Stimulated activated CD4-positive, alpha-beta T cell treated with anti-CD3 and anti-CD28 coated beads, Interleukin-1b, Interleukin-23, amount 100 ng/mL, for 24 hours (primary cell): Measurements from ENCODE around the gene ZNF536.
"Not testable (repeated sequence)": the region's sequence is repeated elsewhere in the genome, so short reads cannot be mapped to it uniquely, and the experiment has no call there.

Experiments
- DNase-seq, 4 experiments: peaks; one replicate each; pipeline ENCODE4 v3.0.0-alpha.2; 2020; ENCODE audit warnings: low read depth in 4 of 4, low spot score in 1 of 4

ZNF536 gene

DNA sequence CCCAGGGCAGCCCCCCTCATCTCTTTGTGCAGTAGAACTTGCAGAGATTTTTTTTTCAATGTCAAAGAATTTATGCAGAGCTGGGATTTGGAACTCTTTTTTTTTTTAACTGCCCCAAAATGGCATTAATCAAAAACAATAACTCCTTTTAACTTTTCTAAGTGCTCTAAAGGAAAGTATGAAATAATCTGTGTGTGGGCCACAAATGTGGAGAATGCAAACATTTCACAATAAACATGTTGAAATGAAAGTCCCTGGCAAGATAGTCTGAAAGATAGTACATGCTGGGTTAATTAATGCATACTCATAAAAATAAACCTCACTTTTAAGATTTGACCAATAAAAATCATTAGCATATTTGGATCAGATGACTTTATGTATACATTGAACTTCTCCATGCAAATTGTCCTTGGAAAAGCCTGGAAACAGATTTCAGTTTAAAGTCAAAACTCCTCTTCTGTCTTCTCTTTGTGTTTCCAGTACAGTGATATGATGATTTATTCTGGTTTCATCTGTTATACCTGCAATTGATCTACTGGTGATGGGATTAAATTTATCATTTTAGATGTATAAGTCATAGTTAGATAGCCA is 30.5 kb upstream of the ZNF536 start:
- DNase-seq, result no peak

DNA sequence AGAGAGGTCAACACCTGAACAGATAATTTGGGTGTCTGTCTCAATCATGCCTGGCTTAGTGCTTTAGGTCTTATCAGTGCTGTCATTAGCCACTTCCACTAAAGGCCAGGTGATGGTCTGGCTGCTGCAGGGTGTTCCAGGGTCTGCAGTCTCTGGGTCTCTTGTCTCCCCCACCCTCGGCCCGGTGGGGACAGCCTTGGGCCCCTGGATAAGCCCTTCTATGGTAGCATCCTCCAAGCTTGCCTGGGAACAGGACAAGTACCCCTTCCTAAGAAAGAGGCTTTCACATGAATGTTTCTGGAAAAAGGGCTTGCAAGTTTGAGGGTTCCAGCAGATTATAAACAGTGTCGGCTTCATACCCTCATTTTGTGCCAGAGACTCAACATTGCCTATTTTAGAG is 29.3 kb upstream of the ZNF536 start:
- DNase-seq, result no peak

DNA sequence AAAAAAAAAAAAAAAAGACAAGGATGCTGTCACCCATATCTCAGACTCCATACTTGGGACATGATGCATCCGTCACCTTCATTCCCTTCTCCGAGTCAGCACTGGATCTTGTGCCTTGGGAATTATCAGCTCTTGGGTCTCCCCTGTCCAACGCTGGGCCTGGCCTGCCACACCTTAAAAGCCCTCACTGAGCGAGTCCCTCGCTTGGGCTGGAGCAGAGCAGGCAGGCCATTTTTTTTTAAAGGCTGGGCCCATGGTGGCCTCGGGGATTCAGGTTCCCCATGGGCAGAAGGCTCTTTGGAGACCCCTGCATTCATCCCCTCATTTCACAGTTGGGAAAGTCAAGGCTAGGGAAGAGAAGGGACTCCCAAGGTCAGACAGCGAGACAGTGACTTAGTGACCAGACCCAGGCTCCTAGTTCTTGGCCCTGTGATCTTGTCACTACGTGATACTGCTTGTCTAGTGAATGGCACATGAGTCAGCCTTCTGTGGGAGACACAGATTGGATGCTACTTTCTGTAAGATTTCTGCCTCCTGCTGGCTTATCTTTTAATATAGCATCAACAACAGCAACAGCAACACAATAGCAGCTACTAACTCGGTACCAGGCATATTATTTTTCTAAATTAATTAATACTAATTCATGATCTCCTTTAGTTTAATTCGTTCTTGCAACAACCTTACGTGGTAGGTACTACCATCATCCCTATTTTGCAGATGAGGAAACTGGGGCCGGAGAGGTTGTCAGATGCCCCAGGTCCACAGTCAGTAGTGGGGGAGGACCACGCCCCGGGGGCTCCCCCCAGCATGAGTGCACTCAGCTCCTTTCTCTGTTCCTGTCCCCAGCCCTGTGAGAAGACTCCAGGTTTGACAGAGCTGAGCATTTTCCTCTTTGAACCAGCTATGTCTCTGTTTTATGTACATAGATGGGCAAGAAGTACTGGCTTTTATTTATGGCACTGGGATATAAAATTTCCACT is 27.4 kb upstream of the ZNF536 start:
- DNase-seq, result no peak

DNA sequence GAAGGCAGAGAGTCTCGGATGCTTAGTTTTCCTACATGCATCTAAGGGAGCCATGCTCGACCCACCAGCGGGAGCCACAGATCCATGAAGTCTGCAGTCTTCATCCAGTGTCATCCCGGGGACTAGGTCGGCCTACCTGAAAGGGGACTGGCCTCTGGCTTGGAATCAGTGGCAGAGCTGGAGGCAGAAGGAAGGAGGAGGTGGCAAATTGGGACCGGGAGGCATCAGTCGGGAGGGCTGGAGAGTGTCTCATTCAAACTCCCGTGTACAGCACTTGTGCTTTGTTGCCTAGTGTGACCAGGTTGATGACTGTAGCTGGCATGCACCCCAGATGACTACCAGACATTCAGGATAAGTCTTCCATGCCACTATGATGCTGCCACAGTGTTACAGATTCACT is 26.5 kb upstream of the ZNF536 start:
- DNase-seq, result no peak

DNA sequence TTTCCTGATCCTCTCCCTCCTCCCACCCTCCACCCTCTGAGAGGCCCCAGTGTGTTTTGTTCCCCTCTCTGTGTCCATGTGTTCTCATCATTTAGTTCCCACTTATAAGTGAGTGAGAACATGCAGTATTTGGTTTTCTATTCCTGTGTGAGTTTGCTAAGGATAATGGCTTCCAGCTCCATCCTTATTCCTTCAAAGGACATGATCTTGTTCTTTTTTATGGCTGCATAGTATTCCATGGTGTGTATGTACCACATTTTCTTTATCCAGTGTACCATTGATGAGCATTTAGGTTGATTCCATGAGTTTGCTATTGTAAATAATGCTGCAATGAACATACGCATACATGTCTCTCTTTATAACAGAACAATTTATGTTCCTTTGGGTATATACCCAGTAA is 25.7 kb upstream of the ZNF536 start:
- DNase-seq, result not testable (repeated sequence)

DNA sequence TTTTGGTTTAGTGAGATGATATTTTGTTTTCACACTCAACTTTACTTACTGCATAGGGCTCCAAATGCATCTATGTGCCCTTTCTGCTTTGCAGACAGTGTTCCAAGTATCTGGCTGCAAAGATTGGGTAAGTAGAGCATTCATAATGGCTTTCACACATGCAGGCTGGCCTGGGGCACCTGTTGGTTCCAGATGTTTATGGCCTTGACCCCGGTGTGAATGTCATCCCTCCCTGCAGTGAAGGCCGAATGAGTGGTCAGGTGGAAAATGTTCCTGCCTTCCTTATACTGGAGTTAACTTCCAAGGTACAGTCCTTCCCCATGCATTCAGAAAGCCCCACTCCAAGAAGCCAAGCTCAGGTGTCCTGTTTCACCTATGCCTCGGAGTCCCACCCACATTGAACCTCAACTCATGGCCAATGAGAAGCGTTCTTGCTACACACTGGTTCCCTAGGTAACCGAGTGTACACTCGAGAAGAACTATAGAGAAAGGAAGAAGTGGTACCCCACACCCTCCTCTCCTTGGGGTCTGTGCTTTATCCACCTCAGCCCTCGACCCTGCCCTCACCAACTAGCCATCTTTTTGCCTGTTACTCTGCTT is 23.0 kb upstream of the ZNF536 start:
- DNase-seq, result no peak

DNA sequence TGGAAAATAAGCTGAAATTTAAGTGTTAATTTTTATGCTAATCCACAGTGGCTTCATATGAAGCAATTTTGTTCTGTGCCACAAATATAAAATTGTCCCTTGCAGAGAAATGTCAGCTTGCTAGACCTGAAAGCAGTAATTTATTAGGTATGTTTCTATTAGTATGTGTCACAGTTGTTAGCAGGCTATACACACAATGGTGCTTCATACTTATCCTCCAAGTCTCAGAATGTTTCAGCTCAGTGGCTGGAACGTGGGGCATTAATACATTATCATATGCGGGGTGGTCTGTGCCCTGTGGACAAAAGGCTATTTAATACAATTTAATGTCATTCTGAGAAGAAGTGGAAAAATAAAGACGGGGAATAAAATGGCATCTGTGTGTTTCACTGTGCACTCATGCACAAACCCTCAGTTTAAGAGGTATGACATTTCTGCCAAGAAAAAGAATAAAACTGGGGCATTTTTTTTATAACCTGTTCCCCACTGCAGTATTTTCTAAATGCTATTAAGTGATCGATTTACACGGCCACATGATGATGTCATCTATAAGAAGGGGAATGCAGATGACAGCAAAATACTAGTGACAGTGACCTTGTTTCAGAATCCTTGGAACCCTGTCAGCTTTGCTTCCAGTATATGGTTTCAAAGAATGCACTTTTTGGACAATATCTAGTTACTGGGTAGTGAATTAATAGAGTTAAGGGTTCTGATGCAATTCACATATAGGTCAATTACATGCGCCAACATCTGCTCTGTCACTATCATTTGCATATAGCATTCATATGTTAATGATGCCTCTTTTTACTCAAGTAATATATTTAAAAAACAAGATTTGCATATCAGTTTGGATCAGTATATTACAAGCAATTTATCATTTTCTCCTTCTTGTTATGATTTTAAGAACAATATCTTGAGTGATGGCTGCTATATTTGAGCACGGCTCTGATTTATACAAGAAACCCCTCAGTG is 21.2 kb upstream of the ZNF536 start:
- DNase-seq, result no peak

DNA sequence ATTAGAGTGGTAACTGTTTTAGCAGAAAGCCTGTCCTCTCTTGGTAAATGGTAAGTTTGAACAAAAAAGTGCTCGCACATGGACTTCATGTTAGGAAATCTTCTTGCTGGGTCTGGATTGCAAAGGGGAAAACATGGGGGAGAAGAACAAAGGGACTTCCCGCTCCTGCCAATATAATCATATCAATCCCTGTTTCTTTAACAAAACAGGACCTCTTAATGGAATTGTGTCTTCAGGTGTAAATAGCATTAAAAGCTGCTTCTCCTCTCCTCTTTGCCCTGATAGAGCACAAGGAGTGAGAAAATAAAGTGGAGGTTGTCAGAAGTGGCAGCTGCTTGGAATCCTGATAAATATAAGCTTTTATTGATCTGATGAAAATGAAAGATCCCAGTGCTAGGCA is 20.4 kb upstream of the ZNF536 start:
- no peak for DNase-seq

DNA sequence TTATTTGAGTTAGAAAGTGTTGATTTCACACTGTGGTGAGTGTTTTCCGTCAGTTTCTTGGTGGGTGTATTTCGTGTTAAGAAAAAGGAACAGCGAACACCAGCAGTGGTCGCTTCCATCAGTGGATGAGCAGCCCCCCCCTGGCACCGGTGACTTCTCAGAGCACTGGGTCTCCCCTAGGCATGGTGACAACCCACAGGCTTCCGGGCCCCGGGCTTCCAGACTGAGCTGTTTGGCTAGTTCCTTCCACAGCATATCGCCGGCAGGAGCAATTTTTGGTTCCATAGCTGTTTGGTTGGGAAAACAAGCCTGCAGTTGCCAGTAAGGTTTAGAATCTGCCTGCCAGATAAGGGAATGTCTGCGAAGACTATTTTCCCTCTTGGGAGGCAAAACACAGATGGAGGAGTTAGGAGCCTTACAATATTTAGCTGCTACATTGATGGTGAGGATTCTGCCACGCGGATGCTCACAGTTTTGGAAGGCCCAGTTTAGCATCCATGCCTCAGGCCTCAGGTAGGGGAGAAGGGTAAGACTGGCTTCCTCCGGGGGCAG is 18.7 kb upstream of the ZNF536 start:
- DNase-seq, result no peak

DNA sequence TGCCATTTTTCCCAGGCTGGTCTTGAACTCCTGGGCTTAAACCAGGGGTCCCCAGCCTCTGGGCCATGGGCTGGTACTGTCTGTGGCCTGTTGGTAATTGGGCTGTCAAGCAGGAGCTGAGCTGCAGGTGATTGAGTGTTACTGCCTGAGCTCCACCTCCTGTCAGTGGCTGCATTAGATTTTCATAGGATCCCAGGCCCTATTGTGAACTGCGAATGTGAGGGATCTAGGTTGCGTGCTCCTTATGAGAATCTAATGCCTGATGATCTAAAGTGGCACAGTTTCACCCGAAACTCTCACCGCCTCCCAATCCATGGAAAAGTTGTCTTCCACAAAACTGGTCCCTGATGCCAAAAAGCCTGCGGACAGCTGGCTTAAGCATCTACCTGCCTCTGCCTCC is 16.6 kb upstream of the ZNF536 start:
- DNase-seq, result no peak

DNA sequence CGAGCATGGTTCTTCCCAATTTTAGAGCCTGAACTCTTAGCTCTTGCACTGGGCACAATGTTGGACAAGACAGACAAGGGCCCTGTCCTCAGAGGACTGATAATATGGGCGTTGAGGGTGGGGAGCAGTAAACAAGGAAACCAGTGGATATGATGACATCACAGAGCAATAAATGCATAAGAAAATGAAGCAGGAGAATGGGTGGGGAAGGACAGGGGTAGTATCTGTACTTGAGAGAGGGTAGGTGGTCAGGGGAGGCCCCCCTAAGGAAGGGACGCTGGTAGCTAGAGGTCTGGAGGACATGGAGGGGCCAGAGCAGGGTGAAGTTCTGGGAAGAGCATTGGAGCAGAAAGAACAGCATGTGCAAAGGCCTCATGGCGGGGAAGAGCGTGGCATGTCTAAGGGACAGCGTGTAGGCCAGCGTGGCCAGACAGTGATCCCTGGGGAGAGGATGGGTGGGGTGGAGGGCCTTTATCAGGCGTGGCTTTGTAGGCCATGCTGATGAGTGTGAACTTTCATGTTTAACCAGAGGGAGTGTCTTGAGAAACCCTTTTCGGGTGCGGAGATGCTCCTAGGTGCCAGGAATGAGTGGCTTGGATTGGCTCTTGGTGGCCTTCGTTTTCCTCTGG is 15.1 kb upstream of the ZNF536 start:
- no peak for DNase-seq

DNA sequence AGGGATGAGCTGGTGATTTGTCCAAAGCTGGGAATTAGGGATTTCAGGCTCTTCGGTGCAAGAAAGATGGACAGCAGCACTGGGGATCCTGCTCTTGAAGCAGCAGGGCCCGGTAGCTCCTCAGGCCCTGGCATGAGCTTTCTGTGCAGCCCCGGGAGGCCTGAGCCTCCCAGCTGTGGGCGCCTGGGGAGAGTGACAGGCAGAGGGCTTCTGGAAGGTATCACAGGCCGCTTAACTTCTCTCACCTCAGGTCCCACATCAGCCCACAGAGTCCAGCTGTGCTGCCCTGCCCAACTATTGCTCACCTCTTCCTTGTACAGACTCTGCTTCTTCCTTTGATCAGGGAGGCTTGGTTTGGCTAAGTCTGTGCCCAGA is 14.6 kb upstream of the ZNF536 start:
- no peak for DNase-seq

DNA sequence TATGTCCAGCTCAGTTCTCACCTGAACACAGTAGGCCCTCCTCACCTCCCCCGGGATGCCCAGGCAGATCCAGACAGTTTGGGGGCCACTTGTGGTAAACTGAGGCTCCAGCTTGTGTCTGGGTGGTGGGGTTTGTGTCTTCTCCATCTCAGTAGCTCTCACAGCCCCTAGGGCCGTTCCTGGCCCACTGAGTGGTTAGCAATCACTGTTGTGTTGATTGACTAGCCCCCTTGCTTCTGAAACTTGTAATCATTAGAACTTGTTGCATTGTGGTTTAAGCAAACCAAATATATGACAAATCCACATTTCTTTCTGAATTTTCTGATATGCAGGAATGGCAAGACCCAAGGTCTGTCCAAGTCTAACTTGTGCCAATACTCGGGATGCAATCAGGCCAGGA is 13.9 kb upstream of the ZNF536 start:
- DNase-seq, result no peak

DNA sequence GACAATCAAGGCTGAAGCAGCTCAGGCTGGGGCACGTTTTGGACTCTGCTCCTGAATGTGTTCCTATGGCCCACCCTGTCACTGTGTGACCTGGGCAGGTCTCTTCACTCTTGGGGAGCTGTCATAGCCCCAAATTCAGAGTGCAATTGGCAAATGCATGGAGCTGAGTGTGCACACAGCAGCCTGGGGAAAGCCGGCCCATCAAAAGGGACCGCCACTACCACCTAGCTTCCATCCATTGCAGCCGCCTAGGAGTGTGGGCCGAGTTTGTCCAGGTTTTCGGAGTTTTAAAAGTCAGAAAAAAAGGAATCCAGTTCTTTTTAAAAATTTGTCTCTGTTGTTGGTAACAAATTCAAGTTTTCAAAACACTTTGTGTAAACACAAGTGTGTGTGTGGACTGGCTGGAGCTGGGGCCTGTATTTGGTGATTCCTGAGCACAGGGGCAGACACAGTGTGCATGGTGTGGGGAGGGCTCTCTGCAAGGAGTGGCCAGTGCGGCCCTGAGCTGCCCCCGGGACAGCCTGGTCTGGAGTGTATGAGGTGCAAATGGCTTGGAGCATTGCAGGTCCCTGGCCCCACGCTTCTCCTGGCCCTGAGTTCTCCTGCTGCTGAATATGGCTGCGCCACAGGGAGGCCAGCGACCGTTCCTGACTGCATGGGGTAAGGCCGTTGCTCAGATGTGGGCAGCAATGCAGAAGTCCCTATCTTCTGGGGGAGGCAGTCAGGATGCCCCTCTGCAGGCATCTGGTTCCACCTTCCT is 13.2 kb upstream of the ZNF536 start:
- no peak for DNase-seq

DNA sequence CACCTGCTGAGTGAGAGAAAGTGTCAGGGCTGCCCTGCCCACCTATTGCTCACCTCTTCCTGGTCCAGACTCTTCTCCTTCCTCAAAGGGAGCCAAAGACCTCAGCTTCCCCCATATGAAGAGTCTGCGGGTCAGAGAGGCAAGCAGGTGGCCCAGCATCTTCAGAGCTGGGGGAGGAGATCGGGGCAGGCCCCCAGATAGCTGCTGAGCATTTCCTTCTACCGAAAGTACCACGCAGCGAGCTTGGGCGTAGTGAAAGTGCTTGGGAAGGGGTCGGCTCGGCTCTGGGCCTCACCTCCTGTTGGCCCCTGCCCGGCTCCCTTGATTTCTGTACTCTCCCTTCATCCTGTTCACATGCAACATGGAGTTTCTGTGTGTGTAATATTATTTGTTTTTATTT is 12.2 kb upstream of the ZNF536 start:
- no peak for DNase-seq

DNA sequence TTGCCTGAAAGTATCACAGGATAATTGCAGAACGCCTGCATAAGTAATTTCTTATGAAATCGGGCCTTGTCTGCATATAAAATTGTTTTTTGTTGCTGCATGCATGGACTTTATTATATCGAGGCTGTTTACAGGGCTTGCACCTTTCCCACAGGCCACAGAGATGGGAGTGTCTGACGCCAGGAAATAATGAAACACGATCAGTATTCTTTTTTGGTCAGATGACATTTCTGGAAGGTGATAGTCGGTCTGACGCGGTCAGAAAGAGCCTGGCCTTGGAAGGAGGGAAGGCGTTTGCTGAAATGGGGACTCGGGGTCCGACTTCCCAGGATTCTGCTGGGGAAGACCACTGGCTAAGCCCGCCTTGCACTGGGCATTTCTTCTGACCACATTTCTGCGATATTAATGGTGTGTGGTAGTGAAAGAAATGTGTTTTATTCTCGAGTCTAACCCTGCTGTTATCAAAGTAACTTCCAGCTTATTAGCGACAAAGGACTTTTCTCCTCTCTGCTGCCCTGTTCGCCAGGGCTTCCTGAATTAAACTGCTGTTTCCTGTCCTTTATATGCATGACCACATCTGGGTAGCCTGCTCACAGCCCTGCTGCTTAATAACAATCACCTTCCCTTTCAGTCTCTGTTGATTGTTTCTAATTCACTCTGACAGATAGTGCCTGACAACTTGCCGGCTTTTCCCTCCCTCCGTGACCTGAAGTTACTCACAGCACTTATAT is 11.6 kb upstream of the ZNF536 start:
- DNase-seq, result no peak

DNA sequence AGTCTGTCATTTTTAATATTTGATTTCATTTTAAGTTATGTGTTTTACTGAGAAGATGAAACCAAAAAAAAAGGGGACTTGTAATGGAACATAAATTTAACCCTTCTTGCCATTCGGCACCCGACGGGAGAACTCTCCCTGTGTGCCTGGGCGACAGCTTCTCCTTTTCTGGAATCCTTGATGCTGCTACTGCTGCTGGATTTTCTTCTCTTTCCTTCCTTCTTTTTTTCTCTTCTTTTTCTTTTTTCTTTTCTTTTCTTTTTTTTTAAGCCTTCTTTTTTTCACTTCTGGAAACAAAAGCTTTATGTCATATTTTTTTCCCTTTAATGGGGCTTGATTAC is 11.1 kb upstream of the ZNF536 start:
- DNase-seq, result no peak

DNA sequence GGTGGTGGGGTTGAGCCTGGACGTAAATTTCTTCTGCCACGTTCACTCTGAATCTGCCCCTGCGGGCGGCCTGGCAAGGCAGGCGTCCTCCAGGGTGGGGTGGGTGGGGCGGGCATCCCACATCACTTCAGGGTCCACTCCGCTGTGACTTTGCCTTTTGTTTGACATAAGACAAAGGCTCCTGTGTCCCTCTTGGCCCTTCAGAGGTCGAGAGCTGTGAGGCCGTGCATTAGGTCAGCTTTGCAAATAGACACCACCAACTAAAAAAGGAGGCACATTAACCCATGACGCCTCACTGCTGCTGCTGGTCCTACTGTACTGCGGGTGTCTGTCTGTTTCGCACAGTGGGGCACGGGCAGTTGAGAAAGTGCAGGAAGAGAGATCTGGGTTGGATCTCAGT is 10.5 kb upstream of the ZNF536 start:
- DNase-seq, result no peak

DNA sequence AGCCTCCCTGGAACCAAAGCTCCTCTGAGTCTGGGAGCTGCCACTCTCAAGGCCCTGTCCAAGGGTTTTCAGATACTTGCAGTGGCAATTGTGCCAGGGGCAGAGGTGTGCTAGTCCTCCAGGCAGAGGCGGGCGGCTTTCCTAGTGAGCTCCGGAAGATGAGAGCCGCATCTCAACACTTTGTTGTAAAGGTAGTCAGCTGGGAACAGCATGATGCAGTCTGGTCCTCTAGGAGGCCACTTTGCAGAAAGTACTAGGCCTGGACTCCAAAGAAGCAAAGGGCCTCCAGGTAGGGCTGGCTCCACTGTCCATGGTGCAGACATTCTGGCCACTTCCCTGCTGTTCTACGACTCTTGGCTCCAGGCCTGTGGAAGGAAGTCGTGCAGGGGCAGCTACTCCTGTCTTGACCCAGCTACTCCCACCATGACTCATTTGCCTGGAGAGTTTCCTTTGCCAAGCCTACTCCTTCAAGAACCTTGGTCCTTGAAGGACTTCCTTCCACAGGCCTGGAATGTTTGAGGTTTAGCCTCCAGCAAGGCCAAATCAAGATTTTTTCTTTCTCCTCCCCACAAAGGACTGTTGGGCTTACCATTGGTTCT is 9.9 kb upstream of the ZNF536 start:
- DNase-seq, result no peak
